HepG2 (cell line): ENCODE data around the gene PEX13. TPM values are rescaled to one million over a fixed set of nuclear protein-coding genes. Genes with fewer than 3 reads are reported as not detected.

Experiments
- EP300 ChIP-seq, 3 experiments: sonication (generic) in 1 of 3; formaldehyde crosslinking in 1 of 3; IDR thresholded peaks; 2 replicates each; pipeline versions ENCODE4 v1.5.1 to v1.6.1; 2011 to 2020; ENCODE audit warnings: low read depth in 2 of 3, low read length in 2 of 3, borderline replicate concordance in 1 of 3, improper control_type of control experiment in 1 of 3, mild to moderate bottlenecking in 1 of 3, missing genetic modification reagents in 1 of 3, moderate library complexity in 1 of 3
- MAFG ChIP-seq: sonication (generic); formaldehyde crosslinking; IDR thresholded peaks from 2 replicates; pipeline ENCODE4 v1.5.1; 2020; ENCODE audit warnings: mild to moderate bottlenecking, missing genetic modification reagents
- NR2F2 ChIP-seq: IDR thresholded peaks from 2 replicates; pipeline ENCODE4 v1.6.1; 2012; ENCODE audit warnings: low read depth, inconsistent platforms, borderline replicate concordance
- PAX8 ChIP-seq: sonication (generic); formaldehyde crosslinking; IDR thresholded peaks from 2 replicates; pipeline ENCODE4 v1.8.0; 2022; ENCODE audit warnings: mild to moderate bottlenecking, missing genetic modification reagents, borderline replicate concordance
- SAFB2 ChIP-seq: sonication (generic); formaldehyde crosslinking; IDR thresholded peaks from 2 replicates; pipeline ENCODE4 v1.5.1; 2020; ENCODE audit warnings: missing genetic modification reagents, low read depth, mild to moderate bottlenecking, borderline replicate concordance
- ZNF160 ChIP-seq: sonication (generic); formaldehyde crosslinking; IDR thresholded peaks from 2 replicates; pipeline ENCODE4 v1.8.0; 2022; ENCODE audit warnings: mild to moderate bottlenecking, inconsistent platforms, missing genetic modification reagents
- ZNF17 ChIP-seq: sonication (generic); formaldehyde crosslinking; IDR thresholded peaks from 2 replicates; pipeline ENCODE4 v1.5.0; 2020; ENCODE audit warnings: mild to moderate bottlenecking, missing genetic modification reagents
- ZNF234 ChIP-seq: sonication (generic); formaldehyde crosslinking; conservative IDR thresholded peaks from 2 replicates; pipeline ENCODE4 v1.5.1; 2020; ENCODE audit warnings: mild to moderate bottlenecking, missing genetic modification reagents
- ZNF451 ChIP-seq: sonication (generic); formaldehyde crosslinking; IDR thresholded peaks from 2 replicates; pipeline ENCODE4 v1.5.0; 2020; ENCODE audit warnings: mild to moderate bottlenecking, missing genetic modification reagents
- ZNF782 ChIP-seq: sonication (generic); formaldehyde crosslinking; IDR thresholded peaks from 2 replicates; pipeline ENCODE4 v1.4.0; 2020; ENCODE audit warnings: missing genetic modification reagents, mild to moderate bottlenecking, borderline replicate concordance
- polyA plus RNA-seq, 8 experiments: library from polyadenylated mRNA; depleted of rRNA in 3 of 8; stranded (reverse) in 7 of 8; unstranded in 1 of 8; fragments of >200 nt; fragmentation: Illumina TruSeq in 4 of 8; extraction: Trizol in 4 of 8; gene quantifications; 2 replicates each; pipeline versions ENCODE4 v1.2.1 to v1.2.3, GENCODE V29; 2011 to 2016; ENCODE audit warnings: low read depth in 4 of 8, missing spikeins in 1 of 8, mixed read lengths in 1 of 8; ENCODE audit not compliant: insufficient read depth in 1 of 8
- total RNA-seq, 5 experiments: library from RNA; depleted of rRNA; stranded (reverse); fragments of >200 nt; fragmentation: Illumina TruSeq; extraction: Trizol; gene quantifications; 2 replicates each; pipeline ENCODE4 v1.2.3, GENCODE V29; 2016; ENCODE audit warnings: low read depth in 1 of 5
- TF ChIP-seq, protein P1 (sequence below): IDR thresholded peaks from 2 replicates; pipeline ENCODE4 v1.6.1; 2016; ENCODE audit warnings: low read depth, control low read depth
- TF ChIP-seq, protein P2 (sequence below): sonication (generic); formaldehyde crosslinking; IDR thresholded peaks from 2 replicates; pipeline ENCODE4 v1.5.0; 2020; ENCODE audit warnings: mild to moderate bottlenecking, missing genetic modification reagents, borderline replicate concordance
- TF ChIP-seq, protein P3 (sequence below), 2 experiments: IDR thresholded peaks; 2 replicates each; pipeline ENCODE4 v1.6.1; 2011 to 2012; ENCODE audit warnings: low read length in 2 of 2, borderline replicate concordance in 1 of 2, low read depth in 1 of 2, mild to moderate bottlenecking in 1 of 2, moderate library complexity in 1 of 2

The PEX13 gene
- total and polyA plus RNA-seq, 2 of the 13 experiments (the other 11 are each of a cell fraction or from before 2014, with no cell fraction given) = 47.9 to 75.9 TPM

DNA sequence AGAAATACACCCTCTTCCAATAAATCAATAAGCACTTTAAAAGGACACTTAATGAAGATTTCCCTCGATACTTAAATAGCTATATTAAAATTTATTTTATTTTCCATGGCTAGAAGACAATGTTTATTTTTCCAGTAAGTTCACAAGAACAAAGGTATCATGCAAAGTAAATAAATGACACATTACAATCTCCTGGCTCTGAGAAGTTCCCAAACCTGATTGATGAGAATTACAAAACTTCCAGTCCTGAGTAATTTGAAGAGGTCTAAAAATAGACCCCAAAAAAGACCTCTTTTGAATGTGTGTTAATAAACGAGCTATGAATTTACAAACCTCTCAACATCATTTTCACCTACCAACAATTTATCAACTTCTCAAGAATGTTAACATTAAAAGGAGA, 1.5 kb upstream of the PEX13 start (continued):
- TF ChIP-seq, protein P1, sequence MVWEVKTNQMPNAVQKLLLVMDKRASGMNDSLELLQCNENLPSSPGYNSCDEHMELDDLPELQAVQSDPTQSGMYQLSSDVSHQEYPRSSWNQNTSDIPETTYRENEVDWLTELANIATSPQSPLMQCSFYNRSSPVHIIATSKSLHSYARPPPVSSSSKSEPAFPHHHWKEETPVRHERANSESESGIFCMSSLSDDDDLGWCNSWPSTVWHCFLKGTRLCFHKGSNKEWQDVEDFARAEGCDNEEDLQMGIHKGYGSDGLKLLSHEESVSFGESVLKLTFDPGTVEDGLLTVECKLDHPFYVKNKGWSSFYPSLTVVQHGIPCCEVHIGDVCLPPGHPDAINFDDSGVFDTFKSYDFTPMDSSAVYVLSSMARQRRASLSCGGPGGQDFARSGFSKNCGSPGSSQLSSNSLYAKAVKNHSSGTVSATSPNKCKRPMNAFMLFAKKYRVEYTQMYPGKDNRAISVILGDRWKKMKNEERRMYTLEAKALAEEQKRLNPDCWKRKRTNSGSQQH = no peak
- TF ChIP-seq ZNF451 (CRISPR knock-in tag) = no peak
- TF ChIP-seq, protein P2, sequence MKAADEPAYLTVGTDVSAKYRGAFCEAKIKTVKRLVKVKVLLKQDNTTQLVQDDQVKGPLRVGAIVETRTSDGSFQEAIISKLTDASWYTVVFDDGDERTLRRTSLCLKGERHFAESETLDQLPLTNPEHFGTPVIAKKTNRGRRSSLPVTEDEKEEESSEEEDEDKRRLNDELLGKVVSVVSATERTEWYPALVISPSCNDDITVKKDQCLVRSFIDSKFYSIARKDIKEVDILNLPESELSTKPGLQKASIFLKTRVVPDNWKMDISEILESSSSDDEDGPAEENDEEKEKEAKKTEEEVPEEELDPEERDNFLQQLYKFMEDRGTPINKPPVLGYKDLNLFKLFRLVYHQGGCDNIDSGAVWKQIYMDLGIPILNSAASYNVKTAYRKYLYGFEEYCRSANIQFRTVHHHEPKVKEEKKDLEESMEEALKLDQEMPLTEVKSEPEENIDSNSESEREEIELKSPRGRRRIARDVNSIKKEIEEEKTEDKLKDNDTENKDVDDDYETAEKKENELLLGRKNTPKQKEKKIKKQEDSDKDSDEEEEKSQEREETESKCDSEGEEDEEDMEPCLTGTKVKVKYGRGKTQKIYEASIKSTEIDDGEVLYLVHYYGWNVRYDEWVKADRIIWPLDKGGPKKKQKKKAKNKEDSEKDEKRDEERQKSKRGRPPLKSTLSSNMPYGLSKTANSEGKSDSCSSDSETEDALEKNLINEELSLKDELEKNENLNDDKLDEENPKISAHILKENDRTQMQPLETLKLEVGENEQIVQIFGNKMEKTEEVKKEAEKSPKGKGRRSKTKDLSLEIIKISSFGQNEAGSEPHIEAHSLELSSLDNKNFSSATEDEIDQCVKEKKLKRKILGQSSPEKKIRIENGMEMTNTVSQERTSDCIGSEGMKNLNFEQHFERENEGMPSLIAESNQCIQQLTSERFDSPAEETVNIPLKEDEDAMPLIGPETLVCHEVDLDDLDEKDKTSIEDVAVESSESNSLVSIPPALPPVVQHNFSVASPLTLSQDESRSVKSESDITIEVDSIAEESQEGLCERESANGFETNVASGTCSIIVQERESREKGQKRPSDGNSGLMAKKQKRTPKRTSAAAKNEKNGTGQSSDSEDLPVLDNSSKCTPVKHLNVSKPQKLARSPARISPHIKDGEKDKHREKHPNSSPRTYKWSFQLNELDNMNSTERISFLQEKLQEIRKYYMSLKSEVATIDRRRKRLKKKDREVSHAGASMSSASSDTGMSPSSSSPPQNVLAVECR (CRISPR knock-in tag) = no peak
- no peak for TF ChIP-seq MAFG (CRISPR knock-in tag)
- TF ChIP-seq ZNF17 (CRISPR knock-in tag) = no peak
- TF ChIP-seq PAX8 (CRISPR knock-in tag) = no peak
- no peak for TF ChIP-seq ZNF782
- peak in 1 of 2 experiments; percentile 44; a peak in 1 of 4 replicates for TF ChIP-seq EP300 (IDR thresholded peaks at IDR 0.05; ENCODE audit: low read depth in 2 of 2, low read length in 2 of 2)
- TF ChIP-seq EP300 (CRISPR knock-in tag; IDR thresholded peaks at IDR 0.05; ENCODE audit: borderline replicate concordance) = no peak
- TF ChIP-seq ZNF234 (CRISPR knock-in tag) = no peak
- TF ChIP-seq NR2F2 = no peak
- no peak for TF ChIP-seq ZNF160 (CRISPR knock-in tag)
- TF ChIP-seq, protein P3, sequence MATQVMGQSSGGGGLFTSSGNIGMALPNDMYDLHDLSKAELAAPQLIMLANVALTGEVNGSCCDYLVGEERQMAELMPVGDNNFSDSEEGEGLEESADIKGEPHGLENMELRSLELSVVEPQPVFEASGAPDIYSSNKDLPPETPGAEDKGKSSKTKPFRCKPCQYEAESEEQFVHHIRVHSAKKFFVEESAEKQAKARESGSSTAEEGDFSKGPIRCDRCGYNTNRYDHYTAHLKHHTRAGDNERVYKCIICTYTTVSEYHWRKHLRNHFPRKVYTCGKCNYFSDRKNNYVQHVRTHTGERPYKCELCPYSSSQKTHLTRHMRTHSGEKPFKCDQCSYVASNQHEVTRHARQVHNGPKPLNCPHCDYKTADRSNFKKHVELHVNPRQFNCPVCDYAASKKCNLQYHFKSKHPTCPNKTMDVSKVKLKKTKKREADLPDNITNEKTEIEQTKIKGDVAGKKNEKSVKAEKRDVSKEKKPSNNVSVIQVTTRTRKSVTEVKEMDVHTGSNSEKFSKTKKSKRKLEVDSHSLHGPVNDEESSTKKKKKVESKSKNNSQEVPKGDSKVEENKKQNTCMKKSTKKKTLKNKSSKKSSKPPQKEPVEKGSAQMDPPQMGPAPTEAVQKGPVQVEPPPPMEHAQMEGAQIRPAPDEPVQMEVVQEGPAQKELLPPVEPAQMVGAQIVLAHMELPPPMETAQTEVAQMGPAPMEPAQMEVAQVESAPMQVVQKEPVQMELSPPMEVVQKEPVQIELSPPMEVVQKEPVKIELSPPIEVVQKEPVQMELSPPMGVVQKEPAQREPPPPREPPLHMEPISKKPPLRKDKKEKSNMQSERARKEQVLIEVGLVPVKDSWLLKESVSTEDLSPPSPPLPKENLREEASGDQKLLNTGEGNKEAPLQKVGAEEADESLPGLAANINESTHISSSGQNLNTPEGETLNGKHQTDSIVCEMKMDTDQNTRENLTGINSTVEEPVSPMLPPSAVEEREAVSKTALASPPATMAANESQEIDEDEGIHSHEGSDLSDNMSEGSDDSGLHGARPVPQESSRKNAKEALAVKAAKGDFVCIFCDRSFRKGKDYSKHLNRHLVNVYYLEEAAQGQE (IDR thresholded peaks at IDR 0.05; ENCODE audit: borderline replicate concordance in 1 of 2, low read depth in 1 of 2, low read length in 2 of 2) = no peak
- TF ChIP-seq SAFB2 (CRISPR knock-in tag) = no peak
